ENCODE data around the gene AGO1.

DNA sequence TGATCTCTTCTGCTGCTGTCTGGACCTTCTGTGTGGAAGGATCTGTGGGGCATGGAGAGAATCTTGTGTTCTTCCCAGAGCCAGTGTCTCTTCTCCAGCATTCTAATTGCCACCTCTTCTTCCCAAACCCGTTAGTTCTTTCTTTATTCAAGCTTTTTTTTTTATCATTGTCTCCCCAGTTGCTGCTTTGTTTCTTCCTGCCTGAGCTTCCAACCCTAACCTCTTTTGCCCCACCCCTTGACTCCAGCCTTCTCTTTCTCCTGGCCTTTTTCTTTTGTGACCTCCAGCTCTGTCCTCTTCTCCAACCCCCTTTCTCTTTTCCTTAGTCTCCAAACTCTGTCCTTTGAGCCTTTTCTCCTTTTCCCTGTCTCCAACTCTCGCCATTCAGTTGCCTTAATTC, 4.5 kb downstream of the AGO1 start:
- TF ChIP-seq, protein P1, sequence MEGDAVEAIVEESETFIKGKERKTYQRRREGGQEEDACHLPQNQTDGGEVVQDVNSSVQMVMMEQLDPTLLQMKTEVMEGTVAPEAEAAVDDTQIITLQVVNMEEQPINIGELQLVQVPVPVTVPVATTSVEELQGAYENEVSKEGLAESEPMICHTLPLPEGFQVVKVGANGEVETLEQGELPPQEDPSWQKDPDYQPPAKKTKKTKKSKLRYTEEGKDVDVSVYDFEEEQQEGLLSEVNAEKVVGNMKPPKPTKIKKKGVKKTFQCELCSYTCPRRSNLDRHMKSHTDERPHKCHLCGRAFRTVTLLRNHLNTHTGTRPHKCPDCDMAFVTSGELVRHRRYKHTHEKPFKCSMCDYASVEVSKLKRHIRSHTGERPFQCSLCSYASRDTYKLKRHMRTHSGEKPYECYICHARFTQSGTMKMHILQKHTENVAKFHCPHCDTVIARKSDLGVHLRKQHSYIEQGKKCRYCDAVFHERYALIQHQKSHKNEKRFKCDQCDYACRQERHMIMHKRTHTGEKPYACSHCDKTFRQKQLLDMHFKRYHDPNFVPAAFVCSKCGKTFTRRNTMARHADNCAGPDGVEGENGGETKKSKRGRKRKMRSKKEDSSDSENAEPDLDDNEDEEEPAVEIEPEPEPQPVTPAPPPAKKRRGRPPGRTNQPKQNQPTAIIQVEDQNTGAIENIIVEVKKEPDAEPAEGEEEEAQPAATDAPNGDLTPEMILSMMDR (IDR thresholded peaks at IDR 0.05 in 8 of 11, conservative IDR thresholded peaks at IDR 0.05 in 3 of 11), result no peak
- TF ChIP-seq POLR2A (IDR thresholded peaks at IDR 0.05) (no peak), POLR2AphosphoS5 (IDR thresholded peaks at IDR 0.05) (no peak)
